ENCODE results near the gene KLK6.
"Not testable (repeated sequence)": the region's sequence is repeated elsewhere in the genome, so short reads cannot be mapped to it uniquely, and the experiment has no call there.

KLK6 gene

DNA sequence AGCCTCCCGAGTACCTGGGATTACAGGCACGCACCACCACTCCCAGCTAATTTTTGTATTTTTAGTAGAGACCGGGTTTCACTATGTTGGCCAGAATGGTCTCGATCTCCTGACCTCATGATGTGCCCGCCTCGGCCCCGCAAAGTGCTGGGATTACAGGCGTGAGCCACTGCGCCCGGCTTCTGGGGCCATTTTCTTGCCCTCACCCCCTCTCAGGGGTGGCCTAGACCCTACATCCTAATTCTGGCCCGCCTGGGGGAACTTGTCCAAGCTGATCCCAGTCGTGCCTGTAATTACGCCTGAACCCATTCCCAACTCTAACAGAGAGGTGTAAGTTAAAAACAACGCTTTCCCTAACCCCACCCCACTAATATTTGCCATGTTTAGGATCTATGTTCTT is 15.0 kb upstream of the KLK6 start:
- DNase-seq = not testable (repeated sequence)

DNA sequence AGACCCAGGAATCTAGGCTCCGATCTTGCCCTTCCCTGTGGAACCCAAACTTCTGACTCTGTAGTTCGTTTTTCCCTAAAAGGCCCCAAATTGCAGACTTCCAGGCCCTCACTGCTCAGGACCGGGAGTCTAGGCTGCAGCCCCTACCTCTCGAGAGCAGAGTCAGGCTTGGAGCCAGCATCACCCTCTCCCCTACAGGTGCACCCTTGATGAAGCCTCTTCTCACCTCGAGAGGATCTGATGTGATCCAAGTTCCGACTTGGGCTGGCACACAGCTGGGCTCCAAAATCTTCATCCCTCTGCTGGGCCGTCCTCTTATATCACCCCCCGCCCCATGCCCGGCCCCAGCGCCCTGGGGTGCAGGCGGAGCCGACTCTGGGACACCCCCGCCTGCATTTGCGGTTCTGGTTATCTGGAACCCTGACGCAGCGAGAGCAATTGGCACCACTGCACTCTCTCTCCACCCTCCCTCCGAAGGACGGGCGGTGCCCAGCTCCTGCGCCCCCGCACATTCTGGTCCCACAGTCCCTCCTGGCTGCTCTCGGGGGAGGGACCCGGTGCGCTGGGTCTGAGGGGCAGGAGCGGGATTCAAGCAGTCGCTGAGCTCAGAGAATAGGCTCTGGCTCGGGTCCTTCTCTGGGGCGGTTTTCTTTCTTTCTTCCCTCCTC is 14.4 kb upstream of the KLK6 start, which contains the start of gene KLK7:
TSS of gene KLK7 (minus strand) at position 293 of the 668 bp plus-strand sequence. CDS start 1,518 bp downstream, outside the sequence.
- no peak for DNase-seq

GRCh38 chr19:50982186-50982585 is 12.8 kb upstream of the KLK6 start:
- no peak for DNase-seq

GRCh38 chr19:50981587-50982146 is 12.3 kb upstream of the KLK6 start:
- no peak for DNase-seq

- DNase-seq = no peak
These were observed 10.8 kb upstream of the KLK6 start for GRCh38 chr19:50980208-50980607.

DNA sequence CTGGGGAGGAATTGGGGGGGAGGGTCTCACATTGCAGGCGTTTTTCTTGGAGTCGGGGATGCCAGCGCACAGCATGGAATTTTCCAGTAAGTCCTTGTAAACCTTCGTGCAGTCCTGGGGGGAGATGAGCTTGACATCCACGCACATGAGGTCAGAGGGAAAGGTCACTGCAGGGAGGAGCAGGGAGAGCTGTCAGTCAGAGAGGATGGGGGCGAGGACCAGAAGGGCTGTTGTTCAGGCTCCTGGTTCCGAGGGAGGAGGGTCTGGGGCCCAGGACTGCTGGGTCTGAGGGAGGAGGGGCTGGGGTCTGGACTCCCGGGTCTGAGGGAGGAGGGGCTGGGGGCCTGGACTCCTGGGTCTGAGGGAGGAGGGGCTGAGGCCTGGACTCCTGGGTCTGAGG is 10.4 kb upstream of the KLK6 start:
- no peak for DNase-seq

GRCh38 chr19:50978772-50979390 is 9.5 kb upstream of the KLK6 start:
- no peak for DNase-seq

GRCh38 chr19:50977626-50978025 is 8.2 kb upstream of the KLK6 start:
- no peak for DNase-seq

- DNase-seq = no peak
These were observed 6.4 kb upstream of the KLK6 start for GRCh38 chr19:50975766-50976165.

DNA sequence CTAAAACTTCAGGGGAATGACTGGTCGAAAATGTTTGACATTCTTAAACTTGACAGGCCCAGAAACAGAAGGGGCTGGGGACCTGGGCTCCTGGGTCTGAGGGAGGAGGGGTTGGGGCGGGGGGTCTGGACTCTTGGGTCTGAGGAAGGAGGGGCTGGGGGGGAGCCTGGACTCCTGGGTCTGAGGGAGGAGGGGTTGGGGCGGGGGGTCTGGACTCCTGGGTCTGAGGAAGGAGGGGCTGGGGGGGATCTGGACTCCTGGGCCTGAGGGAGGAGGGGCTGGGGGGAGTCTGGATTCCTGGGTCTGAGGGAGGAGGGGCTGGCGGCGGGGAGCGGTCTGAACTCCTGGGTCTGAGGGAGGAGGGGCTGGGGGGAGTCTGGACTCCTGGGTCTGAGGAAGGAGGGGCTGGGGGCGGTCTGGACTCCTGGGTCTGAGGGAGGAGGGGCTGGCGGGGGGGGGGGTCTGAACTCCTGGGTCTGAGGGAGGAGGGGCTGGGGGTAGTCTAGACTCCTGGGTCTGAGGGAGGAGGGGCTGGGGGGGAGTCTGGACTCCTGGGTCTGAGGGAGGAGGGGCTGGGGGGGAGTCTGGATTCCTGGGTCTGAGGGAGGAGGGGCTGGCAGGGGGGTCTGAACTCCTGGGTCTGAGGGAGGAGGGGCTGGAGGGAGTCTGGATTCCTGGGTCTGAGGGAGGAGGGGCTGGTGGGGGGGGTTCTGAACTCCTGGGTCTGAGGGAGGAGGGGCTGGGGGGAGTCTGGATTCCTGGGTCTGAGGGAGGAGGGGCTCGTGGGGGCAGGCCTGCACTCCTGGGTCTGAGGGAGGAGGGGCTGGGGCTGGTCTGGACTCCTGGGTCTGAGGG is 5.5 kb upstream of the KLK6 start:
- DNase-seq = no peak

DNA sequence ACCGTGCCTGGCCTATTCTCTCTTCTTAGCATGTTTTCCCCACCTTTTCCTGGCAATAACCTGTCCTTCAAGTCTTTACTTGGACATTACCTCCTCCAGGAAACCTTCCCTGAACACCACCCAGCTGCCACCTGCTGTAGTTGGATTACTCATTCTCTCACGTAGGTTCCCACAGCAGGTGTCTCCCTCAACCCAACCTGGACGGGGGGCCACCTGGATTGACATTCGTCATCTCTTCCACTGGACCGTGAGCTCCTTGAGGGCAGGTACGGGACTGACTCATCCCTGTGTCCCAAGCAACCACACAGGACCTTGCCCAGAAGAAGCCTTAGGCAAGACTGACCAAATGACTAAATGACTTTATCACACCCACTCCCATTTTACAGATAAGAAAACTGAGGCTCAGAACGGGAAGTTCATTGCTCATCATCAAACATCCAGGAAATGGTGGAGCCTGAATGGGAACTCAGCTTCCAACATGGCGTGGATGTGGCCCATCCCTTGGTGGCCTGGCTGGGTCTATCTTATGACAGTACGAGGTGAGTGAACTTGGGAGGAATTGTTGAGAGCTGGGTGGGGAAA is 3.5 kb upstream of the KLK6 start:
- no peak for DNase-seq

DNA sequence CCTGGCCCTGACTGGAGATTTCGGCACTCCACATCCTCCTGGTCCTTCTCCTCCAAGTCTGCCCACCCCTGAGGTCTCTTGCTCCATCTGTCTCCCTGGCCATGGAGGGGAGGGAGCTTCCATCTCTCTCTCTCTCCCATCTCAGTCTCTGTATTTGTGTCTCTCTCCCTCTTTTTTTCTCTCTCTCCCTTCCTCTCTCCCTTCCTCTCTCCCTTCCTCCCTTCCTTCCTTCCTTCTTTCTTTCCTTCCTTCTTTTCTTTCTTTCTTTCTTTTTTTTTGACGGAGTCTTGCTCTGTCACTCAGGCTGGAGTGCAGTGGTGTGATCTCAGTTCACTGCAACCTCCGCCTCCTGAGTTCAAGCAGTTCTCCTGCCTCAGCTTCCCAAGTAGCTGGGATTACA is 419 bp upstream of the KLK6 start:
- DNase-seq = not testable (repeated sequence)

DNA sequence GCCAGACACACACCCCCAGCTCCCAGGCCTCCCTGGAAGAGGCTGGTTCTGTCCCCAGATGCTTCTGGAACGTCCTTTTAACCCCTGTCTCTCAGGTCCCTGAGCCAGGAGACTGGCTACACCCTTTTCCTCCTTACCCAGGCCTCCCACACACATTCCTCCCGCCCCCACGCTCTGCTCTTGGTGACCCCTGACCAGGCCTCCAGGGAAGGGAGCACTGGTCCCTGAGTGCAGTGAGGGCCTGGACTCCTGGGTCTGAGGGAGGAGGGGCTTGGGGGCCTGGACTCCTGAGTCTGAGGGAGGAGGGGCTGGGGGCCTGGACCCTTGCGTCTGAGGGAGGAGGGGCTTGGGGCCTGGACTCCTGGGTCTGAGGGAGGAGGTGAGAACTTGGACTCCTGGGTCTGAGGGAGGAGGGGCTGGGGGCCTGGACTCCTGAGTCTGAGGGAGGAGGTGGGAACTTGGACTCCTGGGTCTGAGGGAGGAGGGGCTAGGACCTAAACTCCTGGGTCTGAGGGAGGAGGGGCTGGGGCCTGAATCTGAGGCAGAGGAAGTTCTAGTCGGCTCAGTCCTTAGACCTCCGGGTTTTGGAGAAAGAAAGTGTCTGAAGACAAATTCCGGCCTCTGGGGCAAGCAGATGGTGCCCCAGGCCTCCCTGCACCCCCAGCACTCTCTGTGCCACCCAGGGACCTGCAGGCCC is 527 bp downstream of the KLK6 start:
- no peak for DNase-seq

DNA sequence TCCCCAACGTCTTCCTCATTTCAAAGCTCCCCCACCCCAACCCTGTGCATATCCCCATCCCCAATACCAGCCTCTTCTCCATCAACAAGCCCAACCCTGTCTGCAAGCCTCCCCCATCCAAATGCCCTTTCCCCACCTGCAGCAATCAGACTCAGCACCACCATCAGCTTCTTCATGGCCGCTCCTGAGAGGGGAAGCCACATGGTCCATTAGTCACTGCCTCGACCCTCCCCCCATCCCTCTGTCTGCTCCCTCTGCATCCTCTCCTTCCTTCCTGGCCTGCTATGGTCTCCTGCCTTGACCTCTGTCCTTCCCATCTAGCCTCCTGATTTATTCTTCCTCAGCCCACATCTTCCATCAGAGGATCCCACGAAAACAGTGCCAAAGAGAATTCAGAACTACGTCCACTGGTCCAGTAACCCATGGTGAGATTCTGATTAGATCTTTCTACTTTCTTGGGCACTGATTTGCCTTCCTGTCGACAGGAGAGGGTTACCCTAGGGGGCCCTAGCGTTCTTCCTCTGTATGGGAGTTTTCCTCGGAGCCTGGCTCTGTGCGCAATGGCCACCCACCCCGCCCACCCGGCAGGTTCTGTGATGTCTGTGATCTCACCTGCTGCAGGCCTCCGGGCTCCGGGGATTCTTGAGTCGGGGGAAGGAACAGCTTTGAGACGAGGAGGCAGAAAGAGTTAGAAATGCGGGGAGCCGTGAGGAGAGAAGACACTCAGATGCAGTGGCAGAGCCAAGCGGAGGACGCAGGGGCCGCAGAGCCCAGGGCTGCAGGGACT is 1.3 kb downstream of the KLK6 start:
- no peak for DNase-seq

GRCh38 chr19:50964266-50964665 is 5.1 kb downstream of the KLK6 start:
- no peak for DNase-seq

- no peak for DNase-seq
These were observed 6.0 kb downstream of the KLK6 start for GRCh38 chr19:50963381-50963780.

DNA sequence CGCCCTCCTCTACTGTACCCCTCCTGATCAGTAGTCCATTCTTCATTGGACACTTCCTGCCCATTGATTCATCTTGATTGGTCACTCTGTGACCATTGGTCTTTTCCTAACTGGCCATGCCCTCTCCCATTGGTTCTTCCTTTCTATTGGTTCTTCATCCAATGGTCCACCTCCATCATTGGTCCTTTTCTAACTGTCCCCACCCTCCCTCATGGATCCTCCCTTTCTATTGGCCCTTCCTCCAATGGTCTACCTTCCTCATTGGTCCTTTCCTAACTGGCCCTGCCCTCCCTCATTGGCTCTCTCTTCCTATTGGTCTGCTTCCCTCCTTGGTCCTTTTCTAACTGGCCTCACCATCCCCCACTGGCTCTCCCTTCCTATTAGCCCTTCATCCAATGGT is 7.1 kb downstream of the KLK6 start:
- DNase-seq = no peak

- DNase-seq = peak; percentile 9
These were observed 9.5 kb downstream of the KLK6 start for GRCh38 chr19:50959731-50960500.

DNA sequence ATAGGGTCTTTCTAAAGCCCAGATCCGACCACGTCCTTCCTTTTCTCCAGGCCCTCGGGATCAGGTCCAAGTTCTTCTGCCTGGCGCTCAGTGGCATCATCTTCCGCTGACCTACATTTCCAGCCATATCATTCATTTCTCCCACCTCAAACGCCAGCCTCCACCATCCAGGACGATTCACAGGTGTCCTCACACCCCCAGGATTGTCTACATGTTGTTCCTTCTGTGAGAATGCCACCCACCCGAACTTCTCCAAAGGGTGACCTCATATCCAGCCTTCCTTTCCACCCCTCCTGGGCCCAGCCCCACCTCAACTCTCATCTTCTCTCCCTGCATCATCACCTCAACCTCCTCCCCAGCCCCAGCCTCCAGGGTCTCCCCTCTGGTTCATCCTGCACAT is 11.8 kb downstream of the KLK6 start:
- no peak for DNase-seq

DNA sequence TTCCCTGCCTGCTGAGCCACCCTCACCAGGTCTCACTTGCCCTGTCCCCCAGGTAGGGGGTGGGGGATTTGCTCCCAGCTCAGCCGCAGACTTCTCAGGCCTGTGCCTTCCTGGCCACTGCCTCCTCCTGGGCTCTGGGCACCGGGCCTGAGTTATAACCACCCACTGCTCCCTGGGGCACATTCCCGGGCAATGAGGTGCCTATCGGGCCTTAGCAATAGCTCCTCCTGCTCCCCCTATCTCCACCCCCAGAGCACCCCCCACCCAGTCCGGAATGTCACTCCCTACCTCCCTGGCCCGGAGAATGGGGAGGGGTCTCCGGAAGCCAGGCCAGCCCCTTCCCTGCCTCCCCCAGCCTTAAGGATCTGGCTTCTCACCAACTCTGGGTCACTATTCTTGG is 16.5 kb downstream of the KLK6 start, which contains the start of gene KLK5:
TSS of gene KLK5 (minus strand) at position 129 of the 400 bp plus-strand sequence. CDS start 381 bp downstream, outside the sequence.
- DNase-seq = peak; percentile 29

DNA sequence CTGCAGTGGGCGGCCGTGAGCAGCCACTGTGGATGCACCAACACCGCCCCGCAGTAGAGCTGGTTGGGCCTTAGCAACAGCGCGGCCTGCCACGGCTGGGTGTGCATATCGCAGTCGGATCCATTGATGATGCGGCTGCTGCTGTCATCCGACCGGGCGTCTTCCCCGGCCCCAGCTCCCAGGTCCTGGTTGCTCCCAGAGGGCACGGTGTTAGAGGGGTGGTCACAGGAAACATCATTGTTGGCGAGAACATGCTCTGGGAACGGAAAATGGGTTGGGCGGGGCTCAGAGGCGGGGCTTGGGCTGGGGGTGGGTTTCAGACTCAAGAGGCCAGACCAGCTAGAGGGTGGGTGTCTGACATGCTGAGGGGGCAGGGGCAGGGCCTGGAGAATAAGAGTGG is 19.5 kb downstream of the KLK6 start:
- no peak for DNase-seq
